Liver (tissue), 9 donors: ENCODE data around the gene USP33. TPM values are rescaled to one million over a fixed set of nuclear protein-coding genes. Genes with fewer than 3 reads are reported as not detected.

ENCODE experiments used
- DNase-seq: peaks from one replicate; pipeline ENCODE4 v3.0.0-alpha.2; 2017; ENCODE audit warnings: low spot score
- H3K27ac ChIP-seq, 2 donors: one replicate each; pipeline ENCODE4 v1.7.0; 2013; ENCODE audit warnings: inconsistent platforms in 2 of 2, low read length in 2 of 2, control low read depth in 1 of 2, low read depth in 1 of 2, mild to moderate bottlenecking in 1 of 2
- H3K27me3 ChIP-seq, 4 donors: one replicate each; pipeline versions ENCODE4 v1.6.1 to v1.7.0; 2013; ENCODE audit warnings: low read length in 3 of 4, inconsistent platforms in 1 of 4, mild to moderate bottlenecking in 1 of 4, moderate library complexity in 1 of 4; ENCODE audit not compliant: control insufficient read depth in 4 of 4, insufficient read depth in 4 of 4
- H3K36me3 ChIP-seq, 4 donors: one replicate each; pipeline versions ENCODE4 v1.6.1 to v1.7.0; 2013; ENCODE audit warnings: low read length in 3 of 4, mild to moderate bottlenecking in 3 of 4, low read depth in 1 of 4, moderate library complexity in 1 of 4; ENCODE audit not compliant: control insufficient read depth in 4 of 4, insufficient read depth in 3 of 4
- H3K4me1 ChIP-seq, 4 donors: one replicate each; pipeline versions ENCODE4 v1.6.1 to v1.7.0; 2013; ENCODE audit warnings: low read length in 3 of 4, mild to moderate bottlenecking in 3 of 4, moderate library complexity in 1 of 4; ENCODE audit not compliant: control insufficient read depth in 4 of 4, insufficient read depth in 4 of 4
- H3K4me3 ChIP-seq, 3 donors: one replicate each; pipeline versions ENCODE4 v1.6.1 to v1.7.0; 2013; ENCODE audit warnings: low read length in 3 of 3, control low read depth in 1 of 3, low read depth in 1 of 3, mild to moderate bottlenecking in 1 of 3
- H3K9ac ChIP-seq, 2 donors: one replicate each; pipeline ENCODE4 v1.7.0; 2013; ENCODE audit warnings: low read length in 2 of 2, mild to moderate bottlenecking in 2 of 2, moderate library complexity in 2 of 2, control low read depth in 1 of 2, low read depth in 1 of 2
- H3K9me3 ChIP-seq, 4 donors: one replicate each; pipeline versions ENCODE4 v1.6.1 to v1.7.0; 2013; ENCODE audit warnings: low read length in 3 of 4; ENCODE audit not compliant: control insufficient read depth in 4 of 4
- ATF3 ChIP-seq: IDR thresholded peaks from 2 replicates; pipeline ENCODE4 v1.6.1; 2016; ENCODE audit warnings: antibody characterized with exemption
- CTCF ChIP-seq: fragments of 150-350 bp; IDR thresholded peaks from 2 replicates; pipeline ENCODE4 v1.5.1; 2017; ENCODE audit warnings: improper control_type of control experiment, low read depth, low read length; ENCODE audit not compliant: missing input control
- EGR1 ChIP-seq, 2 donors: IDR thresholded peaks; 2 replicates each; pipeline ENCODE4 v1.6.1; 2016 to 2018; ENCODE audit warnings: antibody characterized with exemption in 2 of 2, low read depth in 2 of 2
- FOXA1 ChIP-seq: IDR thresholded peaks from 2 replicates; pipeline ENCODE4 v1.6.1; 2016; ENCODE audit warnings: antibody characterized with exemption
- FOXA2 ChIP-seq: IDR thresholded peaks from 2 replicates; pipeline ENCODE4 v1.6.1; 2016; ENCODE audit warnings: antibody characterized with exemption
- GABPA ChIP-seq, 2 donors: IDR thresholded peaks in 1 of 2; conservative IDR thresholded peaks in 1 of 2; 2 replicates each; pipeline ENCODE4 v1.6.1; 2016; ENCODE audit warnings: antibody characterized with exemption in 2 of 2, mild to moderate bottlenecking in 1 of 2, moderate library complexity in 1 of 2
- HNF4A ChIP-seq, 2 donors: conservative IDR thresholded peaks; 2 replicates each; pipeline ENCODE4 v1.6.1; 2016; ENCODE audit warnings: antibody characterized with exemption in 2 of 2, mild to moderate bottlenecking in 2 of 2
- HNF4G ChIP-seq: IDR thresholded peaks from 2 replicates; pipeline ENCODE4 v1.6.1; 2016; ENCODE audit warnings: antibody characterized with exemption
- JUND ChIP-seq, 2 donors: IDR thresholded peaks; 2 replicates each; pipeline ENCODE4 v1.6.1; 2016; ENCODE audit warnings: antibody characterized with exemption in 2 of 2
- MAX ChIP-seq: IDR thresholded peaks from 2 replicates; pipeline ENCODE4 v1.6.1; 2016; ENCODE audit warnings: antibody characterized with exemption
- NR2F2 ChIP-seq: IDR thresholded peaks from 2 replicates; pipeline ENCODE4 v1.6.1; 2016; ENCODE audit warnings: antibody characterized with exemption
- RAD21 ChIP-seq, 2 donors: IDR thresholded peaks; 2 replicates each; pipeline ENCODE4 v1.6.1; 2016; ENCODE audit warnings: antibody characterized with exemption in 2 of 2, mild to moderate bottlenecking in 2 of 2
- RXRA ChIP-seq, 2 donors: IDR thresholded peaks; 2 replicates each; pipeline ENCODE4 v1.6.1; 2017 to 2018; ENCODE audit warnings: antibody characterized with exemption in 2 of 2, mild to moderate bottlenecking in 1 of 2
- SP1 ChIP-seq: IDR thresholded peaks from 2 replicates; pipeline ENCODE4 v1.6.1; 2018; ENCODE audit warnings: antibody characterized with exemption, mild to moderate bottlenecking
- TAF1 ChIP-seq: conservative IDR thresholded peaks from 2 replicates; pipeline ENCODE4 v1.6.1; 2016; ENCODE audit warnings: antibody characterized with exemption, mild to moderate bottlenecking
- YY1 ChIP-seq: IDR thresholded peaks from 2 replicates; pipeline ENCODE4 v1.6.1; 2016; ENCODE audit warnings: antibody characterized with exemption, mild to moderate bottlenecking
- WGBS: extraction: QIAGEN DNeasy Blood & Tissue Kit; methylation state at CpG from one replicate; pipeline ENCODE4 v1.1.7; 2013; 5-methylcytosine and 5-hydroxymethylcytosine counted together
- polyA plus RNA-seq, 2 donors: library from polyadenylated mRNA; stranded (reverse) in 1 of 2; unstranded in 1 of 2; fragments of 200-250 nt in 1 of 2; fragments of >200 nt in 1 of 2; fragmentation: Nextera tagmentation in 1 of 2; extraction: Ambion mirVana in 1 of 2; gene quantifications; one replicate each; pipeline versions ENCODE4 v1.2.1 to v1.2.3, GENCODE V29; 2013 to 2015
- total RNA-seq, 2 donors: library from RNA; depleted of rRNA; stranded (reverse); fragments of >200 nt; gene quantifications; one replicate each; pipeline ENCODE4 v1.2.3, GENCODE V29; 2014
- TF ChIP-seq, protein P1 (sequence below): IDR thresholded peaks from 2 replicates; pipeline ENCODE4 v1.6.1; 2016; ENCODE audit warnings: antibody characterized with exemption
- TF ChIP-seq, protein P2 (sequence below): IDR thresholded peaks from 2 replicates; pipeline ENCODE4 v1.6.1; 2016; ENCODE audit warnings: antibody characterized with exemption, mild to moderate bottlenecking
- donor health status: healthy.
- donor health status: healthy.
- donor health status: healthy.
- donor health status: healthy.
- donor health status: healthy.

USP33 gene
- total and polyA plus RNA-seq, 4 donors = 9.2 to 50.5 (median 28.3) TPM

DNA sequence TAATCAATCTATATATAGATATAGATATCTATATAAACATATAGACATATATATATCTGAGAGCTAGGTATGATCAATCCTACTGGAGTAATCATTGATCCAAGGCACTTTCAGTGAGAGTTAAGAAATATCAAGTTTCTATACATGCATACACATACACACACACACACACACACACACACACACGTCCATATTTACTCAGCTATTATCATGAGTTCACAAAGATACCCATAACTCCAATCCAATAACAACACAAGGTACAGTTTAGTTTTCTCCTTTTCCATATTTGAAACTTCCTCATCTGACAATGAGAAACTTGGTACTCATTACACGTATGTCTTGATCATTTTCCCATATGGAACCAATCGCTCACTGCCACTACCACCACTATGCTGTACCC lies 49.9 kb downstream of the USP33 start:
- H3K9ac ChIP-seq = no peak overlapping the region
- H3K4me1 ChIP-seq = no peaks in the 10 kb centered on the region
- DNase-seq = no peak
- H3K27ac ChIP-seq = no peak overlapping the region
- H3K36me3 ChIP-seq = peaks cover 6 to 58% (median 30%) of the 10 kb centered on the region in 4 donors
- H3K9me3 ChIP-seq = no peaks in the 10 kb centered on the region
- TF ChIP-seq GABPA (IDR thresholded peaks at IDR 0.05 in 1 of 2, conservative IDR thresholded peaks at IDR 0.05 in 1 of 2) = no peak
- TF ChIP-seq CTCF = no peak
- no peak for TF ChIP-seq TAF1
- TF ChIP-seq SP1 = no peak
- TF ChIP-seq, protein P1, sequence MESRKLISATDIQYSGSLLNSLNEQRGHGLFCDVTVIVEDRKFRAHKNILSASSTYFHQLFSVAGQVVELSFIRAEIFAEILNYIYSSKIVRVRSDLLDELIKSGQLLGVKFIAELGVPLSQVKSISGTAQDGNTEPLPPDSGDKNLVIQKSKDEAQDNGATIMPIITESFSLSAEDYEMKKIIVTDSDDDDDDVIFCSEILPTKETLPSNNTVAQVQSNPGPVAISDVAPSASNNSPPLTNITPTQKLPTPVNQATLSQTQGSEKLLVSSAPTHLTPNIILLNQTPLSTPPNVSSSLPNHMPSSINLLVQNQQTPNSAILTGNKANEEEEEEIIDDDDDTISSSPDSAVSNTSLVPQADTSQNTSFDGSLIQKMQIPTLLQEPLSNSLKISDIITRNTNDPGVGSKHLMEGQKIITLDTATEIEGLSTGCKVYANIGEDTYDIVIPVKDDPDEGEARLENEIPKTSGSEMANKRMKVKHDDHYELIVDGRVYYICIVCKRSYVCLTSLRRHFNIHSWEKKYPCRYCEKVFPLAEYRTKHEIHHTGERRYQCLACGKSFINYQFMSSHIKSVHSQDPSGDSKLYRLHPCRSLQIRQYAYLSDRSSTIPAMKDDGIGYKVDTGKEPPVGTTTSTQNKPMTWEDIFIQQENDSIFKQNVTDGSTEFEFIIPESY = no peak
- TF ChIP-seq YY1 = no peak
- TF ChIP-seq HNF4G = no peak
- TF ChIP-seq EGR1 (IDR thresholded peaks at IDR 0.05; ENCODE audit: low read depth in 2 of 2) = no peak
- TF ChIP-seq ATF3 = no peak
- no peak overlapping the region for H3K4me3 ChIP-seq
- H3K27me3 ChIP-seq = no peaks in the 10 kb centered on the region
- WGBS = 92% methylated on average over 3 of the region's 3 CpGs

- no peaks in the 10 kb centered on the region for H3K27me3 ChIP-seq
- no peak overlapping the region for H3K27ac ChIP-seq
- H3K9me3 ChIP-seq = no peaks in the 10 kb centered on the region
- no peak for DNase-seq
- over 99% methylated on average over 4 of the region's 4 CpGs for WGBS
- no peak overlapping the region for H3K9ac ChIP-seq
- no peak overlapping the region for H3K4me3 ChIP-seq
- peaks cover 8 to 36% (median 20%) of the 10 kb centered on the region in 4 donors for H3K36me3 ChIP-seq
- TF ChIP-seq MAX = no peak
- TF ChIP-seq FOXA2 = no peak
- TF ChIP-seq NR2F2 = no peak
- no peak for TF ChIP-seq RXRA (IDR thresholded peaks at IDR 0.05)
- TF ChIP-seq YY1 = no peak
- no peak for TF ChIP-seq TAF1
- no peak for TF ChIP-seq JUND (IDR thresholded peaks at IDR 0.05)
- TF ChIP-seq SP1 = no peak
- TF ChIP-seq HNF4A (conservative IDR thresholded peaks at IDR 0.05) = no peak
- TF ChIP-seq, protein P2, sequence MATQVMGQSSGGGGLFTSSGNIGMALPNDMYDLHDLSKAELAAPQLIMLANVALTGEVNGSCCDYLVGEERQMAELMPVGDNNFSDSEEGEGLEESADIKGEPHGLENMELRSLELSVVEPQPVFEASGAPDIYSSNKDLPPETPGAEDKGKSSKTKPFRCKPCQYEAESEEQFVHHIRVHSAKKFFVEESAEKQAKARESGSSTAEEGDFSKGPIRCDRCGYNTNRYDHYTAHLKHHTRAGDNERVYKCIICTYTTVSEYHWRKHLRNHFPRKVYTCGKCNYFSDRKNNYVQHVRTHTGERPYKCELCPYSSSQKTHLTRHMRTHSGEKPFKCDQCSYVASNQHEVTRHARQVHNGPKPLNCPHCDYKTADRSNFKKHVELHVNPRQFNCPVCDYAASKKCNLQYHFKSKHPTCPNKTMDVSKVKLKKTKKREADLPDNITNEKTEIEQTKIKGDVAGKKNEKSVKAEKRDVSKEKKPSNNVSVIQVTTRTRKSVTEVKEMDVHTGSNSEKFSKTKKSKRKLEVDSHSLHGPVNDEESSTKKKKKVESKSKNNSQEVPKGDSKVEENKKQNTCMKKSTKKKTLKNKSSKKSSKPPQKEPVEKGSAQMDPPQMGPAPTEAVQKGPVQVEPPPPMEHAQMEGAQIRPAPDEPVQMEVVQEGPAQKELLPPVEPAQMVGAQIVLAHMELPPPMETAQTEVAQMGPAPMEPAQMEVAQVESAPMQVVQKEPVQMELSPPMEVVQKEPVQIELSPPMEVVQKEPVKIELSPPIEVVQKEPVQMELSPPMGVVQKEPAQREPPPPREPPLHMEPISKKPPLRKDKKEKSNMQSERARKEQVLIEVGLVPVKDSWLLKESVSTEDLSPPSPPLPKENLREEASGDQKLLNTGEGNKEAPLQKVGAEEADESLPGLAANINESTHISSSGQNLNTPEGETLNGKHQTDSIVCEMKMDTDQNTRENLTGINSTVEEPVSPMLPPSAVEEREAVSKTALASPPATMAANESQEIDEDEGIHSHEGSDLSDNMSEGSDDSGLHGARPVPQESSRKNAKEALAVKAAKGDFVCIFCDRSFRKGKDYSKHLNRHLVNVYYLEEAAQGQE = no peak
- no peak for TF ChIP-seq ATF3
- no peak for TF ChIP-seq FOXA1
- no peak for TF ChIP-seq HNF4G
- TF ChIP-seq GABPA (IDR thresholded peaks at IDR 0.05 in 1 of 2, conservative IDR thresholded peaks at IDR 0.05 in 1 of 2) = no peak
- no peak for TF ChIP-seq RAD21 (IDR thresholded peaks at IDR 0.05)
- H3K4me1 ChIP-seq = no peaks in the 10 kb centered on the region
Observed at GRCh38 chr1:77706321-77706720, 53.3 kb downstream of the USP33 start.
